OCI-M2 (cell line): Measurements from ENCODE around the gene ZNF296.

Experiments
- DNase-seq: peaks from one replicate; lab custom pipeline; 2025; ENCODE audit not compliant: unreplicated experiment; lab: John Stamatoyannopoulos, UW

Gene ZNF296

DNA sequence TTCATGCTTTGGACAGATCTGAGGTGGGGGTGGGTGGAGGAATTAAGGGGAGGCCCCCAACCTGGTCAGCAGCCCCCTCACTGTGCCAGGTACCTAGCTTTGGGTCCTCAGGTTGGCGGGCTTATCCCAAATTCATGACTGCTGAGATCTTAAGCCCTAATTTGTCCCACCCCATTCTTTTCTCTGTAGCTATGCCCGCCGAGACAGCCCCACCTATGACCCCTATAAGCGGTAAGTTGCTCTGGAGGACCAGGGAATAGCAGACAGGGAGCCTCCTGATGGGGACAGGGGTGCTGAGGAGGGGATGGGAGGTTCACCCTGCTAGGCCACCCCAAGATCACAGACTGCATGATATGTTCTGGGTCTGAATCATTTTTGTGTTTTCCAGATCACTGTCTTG lies 14.3 kb downstream of the ZNF296 start:
- no peak for DNase-seq

DNA sequence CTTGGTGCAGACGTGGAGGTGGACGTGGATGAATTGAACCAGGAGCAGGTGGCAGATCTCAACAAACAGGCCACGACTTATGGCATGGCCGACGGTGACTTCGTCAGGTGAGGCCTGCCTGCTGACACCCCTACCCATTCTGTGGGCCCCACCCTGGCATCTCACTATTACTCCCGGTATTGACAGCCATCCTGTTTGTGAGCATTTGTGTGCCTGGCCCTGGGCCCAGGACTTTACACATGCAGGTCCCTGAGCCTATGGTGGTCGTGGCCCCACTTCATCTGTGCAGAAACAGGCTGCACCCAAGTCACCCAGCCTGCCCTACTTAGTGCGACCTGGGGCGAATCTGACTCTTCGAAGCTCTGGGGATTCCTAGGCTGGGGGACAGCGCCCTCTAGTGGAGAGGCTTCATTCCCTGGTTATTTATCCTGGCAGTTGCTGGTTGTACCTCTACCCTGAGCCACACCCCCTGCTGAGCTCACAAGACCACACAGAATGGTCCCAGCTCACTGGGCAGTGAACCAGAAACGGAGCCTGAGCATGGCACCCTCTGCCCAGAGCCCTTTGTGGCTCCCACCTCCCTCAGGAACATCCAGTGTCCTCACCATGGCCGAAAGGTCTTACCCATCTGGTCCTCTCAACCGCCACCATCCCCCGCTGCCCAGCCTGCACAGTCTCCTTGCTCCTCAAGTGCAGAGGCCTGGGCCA lies 16.9 kb downstream of the ZNF296 start:
- peak; percentile 73 for DNase-seq

- DNase-seq: no peak
Observed at GRCh38 chr19:45058622-45059159, 17.6 kb downstream of the ZNF296 start.

GRCh38 chr19:45057444-45057843 lies 18.8 kb downstream of the ZNF296 start:
- no peak for DNase-seq

- no peak for DNase-seq
Observed at GRCh38 chr19:45056831-45057230, 19.4 kb downstream of the ZNF296 start.

- no peak for DNase-seq
Observed at GRCh38 chr19:45051929-45052579, 24.2 kb downstream of the ZNF296 start.

DNA sequence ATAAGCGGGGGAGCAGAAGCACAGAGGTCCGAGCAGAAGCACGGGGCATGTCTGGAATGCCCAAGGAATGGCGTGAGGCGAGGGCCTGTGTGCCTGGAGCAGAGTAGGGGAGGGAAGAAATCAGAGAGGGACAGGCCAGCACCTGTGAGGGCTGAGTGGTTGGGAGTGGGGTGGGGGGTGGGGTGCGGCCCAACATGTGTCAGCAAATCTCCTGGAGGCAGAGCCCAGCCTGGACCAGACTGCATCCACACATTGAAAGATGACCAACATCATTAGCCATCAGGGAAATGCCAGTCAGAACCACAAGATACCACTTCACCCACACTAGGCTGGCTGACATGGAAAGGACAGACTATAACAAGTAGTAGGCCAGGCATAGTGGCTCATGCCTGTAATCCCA lies 26.2 kb downstream of the ZNF296 start:
- DNase-seq: no peak

DNA sequence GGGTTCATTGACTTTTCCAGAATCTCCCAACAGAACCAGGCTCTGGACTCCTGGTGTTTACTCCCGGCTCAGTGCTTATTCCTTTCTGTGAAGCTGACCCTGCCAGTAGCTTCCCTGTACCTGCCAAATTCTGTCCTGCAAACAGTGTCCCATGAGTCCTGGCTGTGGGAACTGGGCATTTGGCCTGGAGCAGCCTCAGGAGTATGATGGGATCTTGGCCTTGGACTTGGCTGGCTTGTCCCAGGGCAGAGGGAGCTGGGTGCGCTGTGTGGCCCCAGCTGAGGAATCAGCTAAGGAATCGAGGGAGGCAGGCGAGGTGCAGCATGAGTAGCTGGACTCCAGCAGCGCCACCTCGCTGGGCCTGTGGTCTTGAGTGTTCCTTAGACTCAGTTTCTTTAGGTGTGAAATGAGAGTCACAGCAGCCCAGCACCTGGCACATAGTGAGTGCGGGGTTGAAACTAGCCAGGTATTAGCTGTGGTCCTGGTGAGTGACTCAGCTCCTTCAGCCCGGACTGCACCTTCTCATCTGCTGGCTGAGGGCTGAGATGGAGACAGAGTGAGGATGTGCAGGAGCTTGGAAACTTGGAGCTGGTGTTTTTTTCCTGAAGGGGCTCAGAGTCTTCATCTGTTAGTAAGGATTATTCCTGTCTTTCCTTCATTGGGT lies 27.1 kb downstream of the ZNF296 start:
- no peak for DNase-seq

DNA sequence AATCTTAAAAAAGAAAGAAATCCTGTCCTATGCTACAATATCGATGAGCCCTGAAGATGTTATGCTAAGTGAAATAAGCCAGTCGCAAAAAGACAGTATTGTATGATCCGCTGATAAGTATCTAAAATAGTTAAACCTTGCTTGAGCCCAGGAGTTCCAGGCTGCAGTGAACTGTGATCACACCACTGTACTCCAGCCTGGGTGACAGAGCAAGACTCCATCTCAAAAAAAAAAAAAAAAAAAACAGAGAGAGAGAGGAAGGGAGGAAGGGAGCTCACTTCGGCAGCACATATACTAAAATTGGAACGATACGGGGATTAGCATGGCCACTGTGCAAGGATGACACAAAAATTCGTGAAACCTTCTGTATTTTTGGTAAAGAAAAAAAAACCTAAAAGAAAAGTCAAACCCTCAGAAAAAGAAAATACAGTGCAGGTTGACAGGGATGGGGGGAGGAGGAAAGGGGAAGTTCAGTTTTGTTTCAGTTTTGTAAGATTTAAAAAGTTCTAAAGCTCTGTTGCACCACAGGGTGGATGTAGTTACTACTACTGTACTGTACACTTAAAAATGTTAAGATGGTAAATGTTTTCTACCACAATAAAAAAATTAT lies 29.0 kb downstream of the ZNF296 start:
- no peak for DNase-seq

- no peak for DNase-seq
Observed at GRCh38 chr19:45046355-45046754, 29.9 kb downstream of the ZNF296 start.

DNA sequence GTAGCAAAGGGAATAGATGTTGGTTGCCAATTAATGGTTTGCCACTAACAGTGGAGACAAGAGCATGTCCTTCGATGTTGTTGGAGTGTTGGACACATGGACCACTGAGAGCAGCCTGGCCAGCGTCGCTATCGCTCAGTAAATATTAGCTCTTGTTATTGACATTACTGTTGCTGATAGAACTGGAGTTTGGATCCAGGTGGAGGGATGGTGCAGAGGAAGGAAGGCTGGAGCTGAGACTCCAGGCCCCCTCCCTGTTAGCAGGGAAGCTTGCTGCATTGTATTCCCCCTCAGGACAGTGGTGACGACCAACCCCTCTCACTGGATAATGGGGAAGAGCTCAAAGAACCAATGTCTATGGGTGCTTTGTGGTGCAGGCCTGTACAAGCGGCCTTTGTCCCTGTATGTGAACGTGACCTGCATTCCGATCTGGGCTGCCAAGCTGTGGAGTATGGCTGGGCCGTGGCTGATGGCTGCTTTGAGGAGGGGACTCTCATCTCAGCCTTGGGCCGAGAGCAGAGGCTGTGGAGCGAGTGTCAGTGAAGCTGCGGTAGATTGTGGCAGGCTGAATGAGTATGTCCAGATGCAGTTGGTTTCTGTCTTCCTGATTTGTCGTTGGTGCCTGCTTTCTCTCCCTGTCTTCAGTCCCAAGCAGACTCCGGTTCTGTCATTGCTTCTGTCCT lies 30.5 kb downstream of the ZNF296 start:
- DNase-seq: no peak

DNA sequence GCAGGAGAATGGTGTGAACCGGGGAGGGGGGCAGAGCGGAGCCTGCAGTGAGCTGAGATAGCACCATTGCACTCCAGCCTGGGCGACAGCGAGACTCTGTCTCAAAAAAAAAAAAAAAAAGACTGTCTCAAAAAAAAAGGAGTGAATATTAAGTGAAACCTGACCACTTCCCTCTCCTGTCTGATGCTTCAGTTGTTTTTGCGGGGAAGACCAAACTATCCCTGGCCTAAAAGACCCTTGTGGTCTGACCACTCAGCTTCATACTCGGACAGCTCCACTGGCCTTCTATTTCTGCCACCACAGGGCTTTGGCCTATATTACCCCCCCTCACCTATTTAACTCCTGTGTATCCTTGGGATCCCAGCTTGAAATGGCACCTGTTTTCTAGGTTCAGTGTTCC lies 35.2 kb downstream of the ZNF296 start:
- no peak for DNase-seq

DNA sequence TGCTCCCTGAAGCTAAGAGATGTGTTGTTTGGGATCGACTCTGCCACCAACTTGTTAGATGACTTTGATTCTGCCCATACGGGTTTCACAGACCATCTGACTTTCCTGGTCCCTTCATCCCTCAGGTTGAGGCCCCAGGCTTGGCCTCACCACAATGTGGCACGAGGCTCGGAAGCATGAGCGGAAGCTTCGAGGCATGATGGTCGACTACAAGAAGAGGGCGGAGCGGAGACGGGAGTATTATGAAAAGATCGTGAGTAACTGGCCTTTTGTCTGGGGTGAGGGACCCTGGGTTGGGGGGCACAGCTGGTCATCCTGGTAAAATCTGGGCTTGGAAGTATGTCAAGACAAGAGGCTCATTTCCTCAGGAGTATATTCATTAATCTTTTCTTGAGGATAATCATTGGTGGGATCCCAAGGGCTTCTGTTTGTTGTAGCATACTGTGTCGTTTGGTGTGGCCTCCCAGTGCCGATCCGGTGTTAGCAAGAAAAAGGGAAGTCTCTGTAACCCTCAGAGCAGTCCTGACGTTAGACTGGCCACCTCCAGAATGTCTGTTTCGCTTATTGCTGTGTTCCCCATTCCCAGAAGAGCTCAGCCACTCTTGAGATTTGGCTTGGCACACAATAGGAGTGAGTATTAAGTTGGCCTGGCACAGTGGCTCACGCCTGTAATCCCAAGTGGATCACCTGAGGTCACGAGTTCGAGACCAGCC lies 36.1 kb downstream of the ZNF296 start:
- no peak for DNase-seq

DNA sequence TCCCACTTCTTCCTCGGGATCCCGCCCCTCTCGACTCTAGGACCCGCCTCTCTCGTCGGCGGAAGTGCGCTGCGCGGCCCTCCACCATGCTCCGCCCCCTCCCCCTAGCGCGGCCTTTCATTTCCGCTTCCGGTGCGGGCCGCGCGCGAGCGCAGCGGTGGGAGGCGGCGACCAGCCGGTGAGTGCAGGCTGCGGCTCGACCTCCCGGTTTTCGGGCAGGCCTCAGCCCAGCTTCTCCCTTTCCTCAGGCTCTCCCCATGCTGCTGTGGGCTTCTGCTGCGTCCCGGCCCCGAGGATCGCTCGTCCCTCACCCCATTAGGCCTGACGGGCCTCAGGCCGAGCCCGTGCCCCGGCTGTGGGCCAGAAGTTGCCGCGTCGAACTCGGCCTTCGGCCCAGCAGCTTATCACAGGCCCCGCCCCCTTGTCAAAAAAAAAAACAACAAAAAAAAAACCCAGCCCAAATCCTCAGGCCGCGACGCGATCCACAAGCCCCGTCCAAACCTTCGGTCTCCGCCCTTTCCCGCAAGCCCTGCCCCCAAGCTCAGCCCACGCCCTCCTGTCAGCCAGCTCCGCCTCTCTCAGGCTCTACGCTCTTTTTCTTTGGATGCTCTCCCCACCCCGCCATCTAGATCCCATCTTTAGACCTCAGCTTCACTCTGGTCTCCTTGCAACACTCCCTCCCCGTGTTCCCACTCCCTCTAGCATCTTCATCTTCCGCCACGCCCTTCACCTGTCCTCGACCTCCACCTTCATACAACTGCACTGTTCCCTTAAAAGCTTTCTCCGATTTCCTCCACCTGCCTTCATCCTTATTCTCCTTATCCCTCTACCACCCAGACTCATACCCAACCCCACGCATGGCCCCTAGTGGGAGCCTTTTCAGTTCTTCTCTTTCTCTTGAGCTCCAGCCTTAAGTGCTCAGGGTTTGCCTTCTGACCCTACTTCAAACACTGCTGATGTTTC lies 37.1 kb downstream of the ZNF296 start, which contains the start of gene CLASRP:
Gene CLASRP, plus strand, starts transcription at position 115 of the 963 bp plus-strand sequence. CDS start 1,168 bp downstream, outside the sequence.
- peak; percentile 28 for DNase-seq

DNA sequence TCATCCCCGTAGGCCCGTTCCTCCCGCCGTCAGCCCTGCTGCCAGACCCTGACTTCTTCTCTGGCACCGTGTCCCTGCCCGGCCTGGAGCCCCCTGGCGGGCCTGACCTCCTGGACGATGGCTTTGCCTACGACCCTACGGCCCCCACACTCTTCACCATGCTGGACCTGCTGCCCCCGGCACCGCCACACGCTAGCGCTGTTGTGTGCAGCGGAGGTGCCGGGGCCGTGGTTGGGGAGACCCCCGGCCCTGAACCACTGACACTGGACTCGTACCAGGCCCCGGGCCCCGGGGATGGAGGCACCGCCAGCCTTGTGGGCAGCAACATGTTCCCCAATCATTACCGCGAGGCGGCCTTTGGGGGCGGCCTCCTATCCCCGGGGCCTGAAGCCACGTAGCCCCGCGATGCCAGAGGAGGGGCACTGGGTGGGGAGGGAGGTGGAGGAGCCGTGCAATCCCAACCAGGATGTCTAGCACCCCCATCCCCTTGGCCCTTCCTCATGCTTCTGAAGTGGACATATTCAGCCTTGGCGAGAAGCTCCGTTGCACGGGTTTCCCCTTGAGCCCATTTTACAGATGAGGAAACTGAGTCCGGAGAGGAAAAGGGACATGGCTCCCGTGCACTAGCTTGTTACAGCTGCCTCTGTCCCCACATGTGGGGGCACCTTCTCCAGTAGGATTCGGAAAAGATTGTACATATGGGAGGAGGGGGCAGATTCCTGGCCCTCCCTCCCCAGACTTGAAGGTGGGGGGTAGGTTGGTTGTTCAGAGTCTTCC lies 38.7 kb downstream of the ZNF296 start:
- DNase-seq: no peak

DNA sequence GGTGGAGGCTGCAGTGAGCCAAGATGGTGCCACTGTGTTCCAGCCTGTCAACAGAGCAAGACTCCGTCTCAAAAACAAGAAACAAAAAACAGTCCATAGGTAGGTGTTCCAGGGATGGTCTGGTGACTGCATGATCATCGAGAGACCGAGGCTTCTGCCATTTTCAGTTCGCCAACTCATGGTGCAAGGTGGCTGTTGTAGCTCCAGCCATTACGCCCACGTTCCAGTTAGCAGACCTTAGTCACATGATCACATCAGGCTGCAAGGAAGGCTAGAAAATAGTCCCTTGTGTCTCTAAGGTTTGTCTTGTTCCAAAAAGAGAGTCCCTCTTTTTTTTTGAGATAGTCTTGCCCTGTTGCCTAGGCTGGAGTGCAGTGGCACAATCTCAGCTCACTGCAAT lies 40.5 kb downstream of the ZNF296 start:
- DNase-seq: no peak

DNA sequence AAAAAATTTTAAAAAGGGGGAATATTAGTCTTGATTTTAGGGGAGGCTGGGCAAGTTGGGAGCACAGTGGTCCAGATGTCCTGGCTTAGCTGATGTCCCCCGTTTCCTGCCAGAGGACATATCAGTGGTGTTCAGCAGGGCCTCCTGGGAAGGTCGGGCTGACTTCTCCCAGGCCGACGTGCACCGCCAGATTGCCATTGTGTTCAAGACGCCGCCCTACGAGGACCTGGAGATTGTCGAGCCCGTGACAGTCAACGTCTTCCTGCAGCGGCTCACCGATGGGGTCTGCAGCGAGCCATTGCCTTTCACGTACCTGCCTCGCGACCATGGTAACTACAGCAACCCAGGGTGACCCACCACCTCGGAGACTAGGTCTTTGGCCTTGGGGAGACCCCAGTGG lies 43.9 kb downstream of the ZNF296 start:
- no peak for DNase-seq

DNA sequence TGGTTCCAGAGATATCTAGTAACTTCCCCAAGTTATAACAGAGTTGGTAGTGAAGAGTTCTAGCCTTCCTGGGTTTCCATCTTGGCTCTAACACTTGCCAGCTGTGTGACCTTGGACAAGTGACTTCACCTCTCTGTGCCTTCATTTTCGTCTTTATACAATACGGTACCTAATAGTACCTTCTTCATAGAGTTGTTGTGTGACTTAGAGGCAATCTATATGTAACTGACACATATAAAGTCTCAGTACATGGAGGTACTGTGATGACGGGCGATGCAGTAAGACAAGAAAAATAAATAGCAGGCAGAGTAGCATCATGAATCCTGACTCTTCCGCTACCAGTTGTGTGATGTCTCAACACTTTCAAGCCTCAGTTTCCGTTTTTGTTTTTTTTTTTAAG lies 45.5 kb downstream of the ZNF296 start:
- DNase-seq: no peak
